ENCODE measurements around the gene RHOF. TPM values are rescaled to one million over a fixed set of nuclear protein-coding genes. Genes with fewer than 3 reads are reported as not detected.

Gene RHOF
- total RNA-seq, 1 experiment from 2014 or later = 71.8 TPM

DNA sequence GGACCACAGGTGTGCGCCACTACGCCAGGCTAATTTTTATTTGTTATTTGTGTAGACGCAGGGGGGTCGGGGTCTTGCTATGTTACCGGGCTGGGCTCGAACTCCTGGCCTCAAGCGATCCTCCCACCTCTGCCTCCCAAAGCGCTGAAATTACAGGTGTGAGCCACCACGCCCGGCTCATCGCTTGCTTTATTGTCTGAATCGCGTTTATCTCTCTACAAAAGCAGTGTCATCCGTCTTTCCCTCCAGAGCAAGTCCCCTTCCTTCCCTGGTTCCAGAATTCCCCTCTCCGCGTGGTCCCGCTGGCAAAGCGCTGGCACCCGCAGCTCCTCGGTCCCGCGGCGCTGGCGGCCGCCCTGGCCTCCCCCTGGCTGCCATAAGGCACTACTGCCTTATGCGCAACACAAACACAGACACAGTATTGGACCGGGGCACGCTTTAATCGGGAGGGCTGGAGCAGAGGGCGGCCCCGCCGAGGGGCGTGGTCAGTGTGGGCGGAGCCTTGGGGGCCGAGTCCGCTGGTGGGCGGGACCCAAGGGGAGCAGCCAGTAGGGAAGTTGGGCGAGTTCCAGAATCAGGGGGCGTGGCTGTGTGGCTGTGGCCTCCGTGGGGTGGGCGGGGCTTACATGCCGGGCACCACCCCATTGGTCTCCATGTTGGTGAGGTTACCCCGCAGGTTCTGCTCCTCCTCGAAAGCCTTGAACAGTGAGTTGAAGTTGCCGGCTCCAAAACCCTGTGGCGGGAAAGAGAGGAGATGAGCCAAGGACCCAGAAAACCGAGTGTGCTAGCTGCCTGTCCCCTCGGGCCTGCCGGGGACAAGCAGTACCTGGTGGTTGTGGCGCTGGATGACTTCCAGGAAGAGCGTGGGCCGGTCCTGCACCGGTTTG, 45.9 kb upstream of the RHOF start:
- DNase-seq (ENCODE audit: low read depth, low spot score) (peak; percentile 87), ATAC-seq (peak; percentile 98)
- Histone ChIP-seq H3K4me1 (ENCODE audit: control insufficient read depth, insufficient read depth, low read length) (peaks cover 8% of the 10 kb centered on the region; the same call in 1 of the 2 replicates), H3K4me3 (ENCODE audit: low read depth in 2 of 2, low read length in 2 of 2) (peak overlapping the region; percentile 76 to 80), H3K27ac (ENCODE audit: low read length) (peak overlapping the region; percentile 81), H3K27me3 (ENCODE audit: control insufficient read depth, insufficient read depth, low read length) (no peaks in the 10 kb centered on the region), H3K9me3 (ENCODE audit: control insufficient read depth, insufficient read depth, low read depth, low read length) (no peaks in the 10 kb centered on the region), H3K36me3 (ENCODE audit: control insufficient read depth, insufficient read depth, low read length) (no peaks in the 10 kb centered on the region)
- BruUV-seq (replicated peaks) = no TSS peak
- TF ChIP-seq TCF7L2 (IDR thresholded peaks at IDR 0.05; ENCODE audit: low read depth, low read length) = no peak
- TF ChIP-seq, protein P1, sequence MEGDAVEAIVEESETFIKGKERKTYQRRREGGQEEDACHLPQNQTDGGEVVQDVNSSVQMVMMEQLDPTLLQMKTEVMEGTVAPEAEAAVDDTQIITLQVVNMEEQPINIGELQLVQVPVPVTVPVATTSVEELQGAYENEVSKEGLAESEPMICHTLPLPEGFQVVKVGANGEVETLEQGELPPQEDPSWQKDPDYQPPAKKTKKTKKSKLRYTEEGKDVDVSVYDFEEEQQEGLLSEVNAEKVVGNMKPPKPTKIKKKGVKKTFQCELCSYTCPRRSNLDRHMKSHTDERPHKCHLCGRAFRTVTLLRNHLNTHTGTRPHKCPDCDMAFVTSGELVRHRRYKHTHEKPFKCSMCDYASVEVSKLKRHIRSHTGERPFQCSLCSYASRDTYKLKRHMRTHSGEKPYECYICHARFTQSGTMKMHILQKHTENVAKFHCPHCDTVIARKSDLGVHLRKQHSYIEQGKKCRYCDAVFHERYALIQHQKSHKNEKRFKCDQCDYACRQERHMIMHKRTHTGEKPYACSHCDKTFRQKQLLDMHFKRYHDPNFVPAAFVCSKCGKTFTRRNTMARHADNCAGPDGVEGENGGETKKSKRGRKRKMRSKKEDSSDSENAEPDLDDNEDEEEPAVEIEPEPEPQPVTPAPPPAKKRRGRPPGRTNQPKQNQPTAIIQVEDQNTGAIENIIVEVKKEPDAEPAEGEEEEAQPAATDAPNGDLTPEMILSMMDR (IDR thresholded peaks at IDR 0.05) = no peak
- no peak for TF ChIP-seq SIN3A (IDR thresholded peaks at IDR 0.05; ENCODE audit: borderline replicate concordance, insufficient read depth, low read depth, low read length)
- TF ChIP-seq POLR2AphosphoS5 (IDR thresholded peaks at IDR 0.05; ENCODE audit: low read depth, low read length) = peak; percentile 32; the same call in 1 of the 2 replicates
- TF ChIP-seq, protein P2, sequence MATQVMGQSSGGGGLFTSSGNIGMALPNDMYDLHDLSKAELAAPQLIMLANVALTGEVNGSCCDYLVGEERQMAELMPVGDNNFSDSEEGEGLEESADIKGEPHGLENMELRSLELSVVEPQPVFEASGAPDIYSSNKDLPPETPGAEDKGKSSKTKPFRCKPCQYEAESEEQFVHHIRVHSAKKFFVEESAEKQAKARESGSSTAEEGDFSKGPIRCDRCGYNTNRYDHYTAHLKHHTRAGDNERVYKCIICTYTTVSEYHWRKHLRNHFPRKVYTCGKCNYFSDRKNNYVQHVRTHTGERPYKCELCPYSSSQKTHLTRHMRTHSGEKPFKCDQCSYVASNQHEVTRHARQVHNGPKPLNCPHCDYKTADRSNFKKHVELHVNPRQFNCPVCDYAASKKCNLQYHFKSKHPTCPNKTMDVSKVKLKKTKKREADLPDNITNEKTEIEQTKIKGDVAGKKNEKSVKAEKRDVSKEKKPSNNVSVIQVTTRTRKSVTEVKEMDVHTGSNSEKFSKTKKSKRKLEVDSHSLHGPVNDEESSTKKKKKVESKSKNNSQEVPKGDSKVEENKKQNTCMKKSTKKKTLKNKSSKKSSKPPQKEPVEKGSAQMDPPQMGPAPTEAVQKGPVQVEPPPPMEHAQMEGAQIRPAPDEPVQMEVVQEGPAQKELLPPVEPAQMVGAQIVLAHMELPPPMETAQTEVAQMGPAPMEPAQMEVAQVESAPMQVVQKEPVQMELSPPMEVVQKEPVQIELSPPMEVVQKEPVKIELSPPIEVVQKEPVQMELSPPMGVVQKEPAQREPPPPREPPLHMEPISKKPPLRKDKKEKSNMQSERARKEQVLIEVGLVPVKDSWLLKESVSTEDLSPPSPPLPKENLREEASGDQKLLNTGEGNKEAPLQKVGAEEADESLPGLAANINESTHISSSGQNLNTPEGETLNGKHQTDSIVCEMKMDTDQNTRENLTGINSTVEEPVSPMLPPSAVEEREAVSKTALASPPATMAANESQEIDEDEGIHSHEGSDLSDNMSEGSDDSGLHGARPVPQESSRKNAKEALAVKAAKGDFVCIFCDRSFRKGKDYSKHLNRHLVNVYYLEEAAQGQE (IDR thresholded peaks at IDR 0.05; ENCODE audit: insufficient read depth in 1 of 2, low read depth in 2 of 2, low read length in 1 of 2) = no peak
- POLR2A ChIA-PET = interaction anchor here (0.5 kb wide), 1 partner anchor 23 kb away, joined by 5 read pairs; no protein-coding TSS in a partner anchor
- in situ Hi-C loops (cut with HindIII; ENCODE audit: low pct_unique_long_range_greater_than_20kb, low sequenced_read_pairs) = no loop called here
- intact Hi-C loops (cut with micrococcal nuclease; ENCODE audit: unreplicated experiment) = no loop called here
- CTCF ChIA-PET = interaction anchor here (0.6 kb wide), 1 partner anchor 25 kb away, joined by 8 read pairs; no protein-coding TSS in a partner anchor

DNA sequence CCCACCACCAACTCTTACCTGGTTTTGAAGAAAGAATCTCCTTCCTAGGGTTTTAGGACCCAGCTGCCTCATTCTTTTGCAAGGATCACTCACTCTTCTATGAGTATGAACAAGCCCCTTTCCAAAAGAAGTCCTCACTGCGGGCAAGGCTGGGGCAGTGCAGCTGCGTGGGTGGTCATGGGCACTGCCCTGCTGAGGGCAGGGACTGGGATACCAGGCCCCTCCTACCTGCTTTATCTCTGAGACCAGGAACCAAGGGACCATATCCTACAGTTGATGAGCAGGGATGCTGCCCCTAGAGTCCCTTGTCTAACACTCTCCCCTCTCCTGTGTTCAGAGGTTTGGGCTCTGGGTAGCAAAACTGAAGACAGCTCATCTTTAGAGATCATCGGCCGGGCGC, 44.6 kb upstream of the RHOF start:
- ATAC-seq = no peak
- intact Hi-C loops (cut with micrococcal nuclease; ENCODE audit: unreplicated experiment) = no loop called here
- Histone ChIP-seq H3K4me1 (ENCODE audit: control insufficient read depth, insufficient read depth, low read length) (peaks cover 1% of the 10 kb centered on the region; the same call in 1 of the 2 replicates), H3K27me3 (ENCODE audit: control insufficient read depth, insufficient read depth, low read length) (no peaks in the 10 kb centered on the region), H3K9me3 (ENCODE audit: control insufficient read depth, insufficient read depth, low read depth, low read length) (no peaks in the 10 kb centered on the region), H3K36me3 (ENCODE audit: control insufficient read depth, insufficient read depth, low read length) (no peaks in the 10 kb centered on the region), H3K27ac (ENCODE audit: low read length) (no peak overlapping the region), H3K4me3 (ENCODE audit: low read depth in 2 of 2, low read length in 2 of 2) (no peak overlapping the region)
- no peak for TF ChIP-seq TCF7L2 (IDR thresholded peaks at IDR 0.05; ENCODE audit: low read depth, low read length)
- no peak for TF ChIP-seq POLR2AphosphoS5 (IDR thresholded peaks at IDR 0.05; ENCODE audit: low read depth, low read length)
- TF ChIP-seq, protein P2 (IDR thresholded peaks at IDR 0.05; ENCODE audit: insufficient read depth in 1 of 2, low read depth in 2 of 2, low read length in 1 of 2) = no peak
- TF ChIP-seq, protein P1 (IDR thresholded peaks at IDR 0.05) = no peak
- TF ChIP-seq SIN3A (IDR thresholded peaks at IDR 0.05; ENCODE audit: borderline replicate concordance, insufficient read depth, low read depth, low read length) = no peak
- DNase-seq (ENCODE audit: low read depth, low spot score) = no peak
- ChIA-PET CTCF (interaction anchor here (0.6 to 1.2 kb wide), 4 partner anchors 44 to 151 kb away, joined by 3 to 15 read pairs (median 5); partner anchors contain the start of gene RHOF), POLR2A (no interaction called here)
- no TSS peak for BruUV-seq (replicated peaks)
- in situ Hi-C loops (cut with HindIII; ENCODE audit: low pct_unique_long_range_greater_than_20kb, low sequenced_read_pairs) = no loop called here
